ENCODE data around the gene AHCY.

- TF ChIP-seq CTCF (IDR thresholded peaks at IDR 0.05; ENCODE audit: poor library complexity, severe bottlenecking): no peak
- TF ChIP-seq EP300 (conservative IDR thresholded peaks at IDR 0.05; ENCODE audit: poor library complexity, severe bottlenecking): no peak
- TF ChIP-seq, protein P1, sequence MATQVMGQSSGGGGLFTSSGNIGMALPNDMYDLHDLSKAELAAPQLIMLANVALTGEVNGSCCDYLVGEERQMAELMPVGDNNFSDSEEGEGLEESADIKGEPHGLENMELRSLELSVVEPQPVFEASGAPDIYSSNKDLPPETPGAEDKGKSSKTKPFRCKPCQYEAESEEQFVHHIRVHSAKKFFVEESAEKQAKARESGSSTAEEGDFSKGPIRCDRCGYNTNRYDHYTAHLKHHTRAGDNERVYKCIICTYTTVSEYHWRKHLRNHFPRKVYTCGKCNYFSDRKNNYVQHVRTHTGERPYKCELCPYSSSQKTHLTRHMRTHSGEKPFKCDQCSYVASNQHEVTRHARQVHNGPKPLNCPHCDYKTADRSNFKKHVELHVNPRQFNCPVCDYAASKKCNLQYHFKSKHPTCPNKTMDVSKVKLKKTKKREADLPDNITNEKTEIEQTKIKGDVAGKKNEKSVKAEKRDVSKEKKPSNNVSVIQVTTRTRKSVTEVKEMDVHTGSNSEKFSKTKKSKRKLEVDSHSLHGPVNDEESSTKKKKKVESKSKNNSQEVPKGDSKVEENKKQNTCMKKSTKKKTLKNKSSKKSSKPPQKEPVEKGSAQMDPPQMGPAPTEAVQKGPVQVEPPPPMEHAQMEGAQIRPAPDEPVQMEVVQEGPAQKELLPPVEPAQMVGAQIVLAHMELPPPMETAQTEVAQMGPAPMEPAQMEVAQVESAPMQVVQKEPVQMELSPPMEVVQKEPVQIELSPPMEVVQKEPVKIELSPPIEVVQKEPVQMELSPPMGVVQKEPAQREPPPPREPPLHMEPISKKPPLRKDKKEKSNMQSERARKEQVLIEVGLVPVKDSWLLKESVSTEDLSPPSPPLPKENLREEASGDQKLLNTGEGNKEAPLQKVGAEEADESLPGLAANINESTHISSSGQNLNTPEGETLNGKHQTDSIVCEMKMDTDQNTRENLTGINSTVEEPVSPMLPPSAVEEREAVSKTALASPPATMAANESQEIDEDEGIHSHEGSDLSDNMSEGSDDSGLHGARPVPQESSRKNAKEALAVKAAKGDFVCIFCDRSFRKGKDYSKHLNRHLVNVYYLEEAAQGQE (IDR thresholded peaks at IDR 0.05; ENCODE audit: borderline replicate concordance): no peak
- no peak for TF ChIP-seq POLR2AphosphoS5 (IDR thresholded peaks at IDR 0.05)
- no peak for TF ChIP-seq RAD21 (conservative IDR thresholded peaks at IDR 0.05)
- TF ChIP-seq TAF1 (IDR thresholded peaks at IDR 0.05; ENCODE audit: low read depth): no peak
- no peak for TF ChIP-seq EZH2 (IDR thresholded peaks at IDR 0.05; ENCODE audit: borderline replicate concordance, insufficient read depth, low read length, poor library complexity, severe bottlenecking)
- TF ChIP-seq SMC3 (conservative IDR thresholded peaks at IDR 0.05; ENCODE audit: poor library complexity): no peak
Measured at GRCh38 chr20:34282041-34282440, 21.1 kb downstream of the AHCY start.
